Measurements from ENCODE around the gene KRTAP9-1. TPM values are rescaled to one million over a fixed set of nuclear protein-coding genes. Genes with fewer than 3 reads are reported as not detected.
"Not testable (repeated sequence)": the region's sequence is repeated elsewhere in the genome, so short reads cannot be mapped to it uniquely, and the experiment has no call there.

Gene KRTAP9-1
- total RNA-seq, 2 experiments from 2014 or later: not detected

- ChIA-PET POLR2A (no interaction called here), CTCF (no interaction called here)
- no peak for TF ChIP-seq CTCF (IDR thresholded peaks at IDR 0.05)
- Histone ChIP-seq H3K9me3 (ENCODE audit: control insufficient read depth in 1 of 2, insufficient read depth in 1 of 2, low read length in 2 of 2) (no peaks in the 10 kb centered on the region), H3K27ac (ENCODE audit: low read depth in 1 of 2, low read length in 2 of 2) (no peak overlapping the region), H3K4me1 (ENCODE audit: insufficient read depth, low read length) (no peaks in the 10 kb centered on the region), H3K4me3 (ENCODE audit: low read length) (no peak overlapping the region), H3K27me3 (ENCODE audit: control insufficient read depth in 1 of 2, insufficient read depth in 2 of 2, low read length in 2 of 2) (no peaks in the 10 kb centered on the region), H3K36me3 (ENCODE audit: insufficient read depth, low read length) (no peaks in the 10 kb centered on the region)
- DNase-seq (no peak), ATAC-seq (ENCODE audit: poor library complexity) (no peak)
- Mint-ChIP-seq H3K27me3 (peaks cover 22% of the 10 kb centered on the region), H3K9me3 (no peaks in the 10 kb centered on the region), H3K27ac (no peak overlapping the region), H3K36me3 (ENCODE audit: low read depth) (no peaks in the 10 kb centered on the region), H3K4me3 (no peak overlapping the region), H3K4me1 (ENCODE audit: low read depth) (peaks cover 4% of the 10 kb centered on the region)
- intact Hi-C loops (cut with DNase I, micrococcal nuclease): no loop called here
Measured at GRCh38 chr17:41153856-41154255, 35.8 kb upstream of the KRTAP9-1 start.

- H3K27me3 Mint-ChIP-seq: peaks cover 20% of the 10 kb centered on the region
- intact Hi-C loops (cut with DNase I, micrococcal nuclease); H3K36me3 Mint-ChIP-seq (ENCODE audit: low read depth); CTCF ChIA-PET; DNase-seq; H3K9me3 ChIP-seq (ENCODE audit: control insufficient read depth in 1 of 2, insufficient read depth in 1 of 2, low read length in 2 of 2); H3K27me3 ChIP-seq (ENCODE audit: control insufficient read depth in 1 of 2, insufficient read depth in 2 of 2, low read length in 2 of 2); H3K9me3 Mint-ChIP-seq; H3K4me3 Mint-ChIP-seq; H3K4me1 ChIP-seq (ENCODE audit: insufficient read depth, low read length); H3K4me3 ChIP-seq (ENCODE audit: low read length); H3K27ac Mint-ChIP-seq; ATAC-seq (ENCODE audit: poor library complexity); H3K4me1 Mint-ChIP-seq (ENCODE audit: low read depth); H3K27ac ChIP-seq (ENCODE audit: low read depth in 1 of 2, low read length in 2 of 2); H3K36me3 ChIP-seq (ENCODE audit: insufficient read depth, low read length): not testable (repeated sequence)
- POLR2A ChIA-PET: interaction anchor here (1.4 kb wide), 1 partner anchor 148 kb away, joined by 3 read pairs; no protein-coding TSS in a partner anchor
Measured at GRCh38 chr17:41160190-41160589, 29.5 kb upstream of the KRTAP9-1 start.

- ATAC-seq (ENCODE audit: poor library complexity): no peak
- intact Hi-C loops (cut with DNase I, micrococcal nuclease): no loop called here
- Mint-ChIP-seq H3K9me3 (no peaks in the 10 kb centered on the region), H3K36me3 (ENCODE audit: low read depth) (no peaks in the 10 kb centered on the region), H3K27ac (no peak within 1 kb of the TSS), H3K27me3 (peaks cover 18% of the 10 kb centered on the region), H3K4me3 (no peak within 1 kb of the TSS), H3K4me1 (ENCODE audit: low read depth) (no peaks in the 10 kb centered on the region)
- Histone ChIP-seq H3K27me3 (ENCODE audit: control insufficient read depth in 1 of 2, insufficient read depth in 2 of 2, low read length in 2 of 2) (peaks cover 0 to 3% of the 10 kb centered on the region in 2 experiments), H3K36me3 (ENCODE audit: insufficient read depth, low read length) (no peaks in the 10 kb centered on the region), H3K9me3 (ENCODE audit: control insufficient read depth in 1 of 2, insufficient read depth in 1 of 2, low read length in 2 of 2) (no peaks in the 10 kb centered on the region), H3K27ac (ENCODE audit: low read depth in 1 of 2, low read length in 2 of 2) (no peak within 1 kb of the TSS), H3K4me1 (ENCODE audit: insufficient read depth, low read length) (no peaks in the 10 kb centered on the region), H3K4me3 (ENCODE audit: low read length) (no peak within 1 kb of the TSS)
- ChIA-PET POLR2A (interaction anchor here (1.4 kb wide), 1 partner anchor 148 kb away, joined by 3 read pairs; no protein-coding TSS in a partner anchor), CTCF (no interaction called here)
- TF ChIP-seq CTCF (IDR thresholded peaks at IDR 0.05): no peak
- no peak for DNase-seq
Measured at GRCh38 chr17:41160648-41161047, 29.0 kb upstream of the KRTAP9-1 start, which contains the start of gene KRTAP4-4. TSS of gene KRTAP4-4 (minus strand) at chr17:41160748. CDS start at chr17:41160691, 57 bp downstream.

- H3K36me3 ChIP-seq (ENCODE audit: insufficient read depth, low read length): no peaks in the 10 kb centered on the region
- CTCF ChIA-PET: no interaction called here
- DNase-seq (no peak), ATAC-seq (ENCODE audit: poor library complexity) (no peak)
- H3K4me3 ChIP-seq (ENCODE audit: low read length): no peak overlapping the region
- H3K36me3 Mint-ChIP-seq (ENCODE audit: low read depth): no peaks in the 10 kb centered on the region
- POLR2A ChIA-PET: no interaction called here
- no peaks in the 10 kb centered on the region for H3K4me1 ChIP-seq (ENCODE audit: insufficient read depth, low read length)
- H3K9me3 ChIP-seq (ENCODE audit: control insufficient read depth in 1 of 2, insufficient read depth in 1 of 2, low read length in 2 of 2): no peaks in the 10 kb centered on the region
- H3K27me3 ChIP-seq (ENCODE audit: control insufficient read depth in 1 of 2, insufficient read depth in 2 of 2, low read length in 2 of 2): peaks cover 0 to 3% of the 10 kb centered on the region in 2 experiments
- H3K9me3 Mint-ChIP-seq: no peaks in the 10 kb centered on the region
- no peaks in the 10 kb centered on the region for H3K4me1 Mint-ChIP-seq (ENCODE audit: low read depth)
- H3K27ac ChIP-seq (ENCODE audit: low read depth in 1 of 2, low read length in 2 of 2): no peak overlapping the region
- TF ChIP-seq CTCF (IDR thresholded peaks at IDR 0.05): no peak
- peaks cover 10% of the 10 kb centered on the region for H3K27me3 Mint-ChIP-seq
- H3K27ac Mint-ChIP-seq: no peak overlapping the region
- intact Hi-C loops (cut with DNase I, micrococcal nuclease): no loop called here
- H3K4me3 Mint-ChIP-seq: no peak overlapping the region
Measured at GRCh38 chr17:41163828-41164227, 25.9 kb upstream of the KRTAP9-1 start.
